DND-41 (cell line): ENCODE data around the gene TPD52L2.

Source experiments
- EZH2 ChIP-seq: IDR thresholded peaks from 3 replicates; pipeline ENCODE4 v1.6.1; 2012; ENCODE audit warnings: borderline replicate concordance, low read depth, mild to moderate bottlenecking, moderate library complexity, low read length, inconsistent platforms; ENCODE audit not compliant: severe bottlenecking
- TF ChIP-seq, protein P1 (sequence below): IDR thresholded peaks from 2 replicates; pipeline ENCODE4 v1.5.1; 2012; ENCODE audit warnings: borderline replicate concordance, low read length, moderate library complexity, mild to moderate bottlenecking; ENCODE audit not compliant: poor library complexity, severe bottlenecking; ENCODE audit errors: extremely low read depth

DNA sequence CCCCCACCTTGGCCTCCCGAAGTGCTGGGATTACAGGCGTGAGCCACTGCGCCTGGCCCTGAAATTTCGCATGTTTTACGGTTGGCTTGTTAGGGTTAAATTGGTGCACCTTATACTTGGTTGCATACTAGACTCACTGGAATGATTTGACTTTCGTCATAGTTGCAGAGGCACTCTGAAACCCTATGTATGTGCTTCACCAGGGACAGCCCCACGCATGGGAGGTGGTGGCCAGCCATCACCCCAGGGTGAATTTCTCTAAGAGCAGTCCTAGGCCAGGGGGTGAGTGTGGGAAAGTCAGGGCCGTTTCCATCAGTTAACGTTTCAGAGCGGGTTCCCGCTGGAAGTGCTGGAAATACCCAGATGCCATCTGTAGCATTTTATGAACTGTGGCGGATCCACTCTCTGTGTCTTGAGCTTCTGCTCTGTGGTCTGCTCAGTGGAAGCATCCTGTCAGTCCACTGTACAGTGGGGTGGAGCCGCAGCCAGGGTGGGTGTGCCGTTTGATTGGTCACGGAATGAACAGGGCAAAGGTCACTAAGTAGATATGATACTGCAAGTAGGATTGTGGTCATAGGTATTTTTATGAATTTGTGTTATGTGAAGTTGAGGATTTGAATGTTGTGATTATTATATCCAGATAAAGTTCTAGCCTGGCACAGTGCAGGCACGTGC lies 43.1 kb downstream of the TPD52L2 start:
- TF ChIP-seq, protein P1, sequence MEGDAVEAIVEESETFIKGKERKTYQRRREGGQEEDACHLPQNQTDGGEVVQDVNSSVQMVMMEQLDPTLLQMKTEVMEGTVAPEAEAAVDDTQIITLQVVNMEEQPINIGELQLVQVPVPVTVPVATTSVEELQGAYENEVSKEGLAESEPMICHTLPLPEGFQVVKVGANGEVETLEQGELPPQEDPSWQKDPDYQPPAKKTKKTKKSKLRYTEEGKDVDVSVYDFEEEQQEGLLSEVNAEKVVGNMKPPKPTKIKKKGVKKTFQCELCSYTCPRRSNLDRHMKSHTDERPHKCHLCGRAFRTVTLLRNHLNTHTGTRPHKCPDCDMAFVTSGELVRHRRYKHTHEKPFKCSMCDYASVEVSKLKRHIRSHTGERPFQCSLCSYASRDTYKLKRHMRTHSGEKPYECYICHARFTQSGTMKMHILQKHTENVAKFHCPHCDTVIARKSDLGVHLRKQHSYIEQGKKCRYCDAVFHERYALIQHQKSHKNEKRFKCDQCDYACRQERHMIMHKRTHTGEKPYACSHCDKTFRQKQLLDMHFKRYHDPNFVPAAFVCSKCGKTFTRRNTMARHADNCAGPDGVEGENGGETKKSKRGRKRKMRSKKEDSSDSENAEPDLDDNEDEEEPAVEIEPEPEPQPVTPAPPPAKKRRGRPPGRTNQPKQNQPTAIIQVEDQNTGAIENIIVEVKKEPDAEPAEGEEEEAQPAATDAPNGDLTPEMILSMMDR: no peak
- no peak for TF ChIP-seq EZH2
